GM23338 (cell line): ENCODE measurements around the gene STIM1. TPM values are rescaled to one million over a fixed set of nuclear protein-coding genes. Genes with fewer than 3 reads are reported as not detected.
A peak's percentile ranks its signal among the peaks of the same experiment; 100 is the strongest.
"Not testable (repeated sequence)": the region's sequence is repeated elsewhere in the genome, so short reads cannot be mapped to it uniquely, and the experiment has no call there.

Source experiments
- ATAC-seq: fragments of 200-7000 bp; cut with Tn5 transposase; 3 replicates; pipeline ENCODE4 v1.9.1; 2020
- DNase-seq: peaks from one replicate; pipeline ENCODE4 v3.0.0-alpha.2; 2015; ENCODE audit warnings: low spot score
- H2AFZ ChIP-seq: fragments of 200-600 bp; sonication (generic); 2 replicates; pipeline ENCODE4 v1.8.0; 2016; ENCODE audit warnings: antibody characterized with exemption, mild to moderate bottlenecking, moderate library complexity
- H3F3A ChIP-seq: fragments of 200-600 bp; sonication (generic); replicated peaks from 2 replicates; pipeline ENCODE4 v1.8.0; 2017; ENCODE audit warnings: antibody characterized with exemption, mixed run types, low read depth
- H3K27ac ChIP-seq: fragments of 200-600 bp; sonication (generic); 2 replicates; pipeline ENCODE4 v1.6.1; 2016; ENCODE audit warnings: low read depth
- H3K27me3 ChIP-seq: fragments of 200-600 bp; sonication (generic); 2 replicates; pipeline ENCODE4 v1.8.0; 2016; ENCODE audit warnings: mild to moderate bottlenecking, mixed run types, moderate library complexity; ENCODE audit not compliant: insufficient read depth
- H3K36me3 ChIP-seq: fragments of 200-600 bp; sonication (generic); 2 replicates; pipeline ENCODE4 v1.8.0; 2016; ENCODE audit warnings: mild to moderate bottlenecking; ENCODE audit not compliant: insufficient read depth
- H3K4me1 ChIP-seq: fragments of 200-600 bp; sonication (generic); 2 replicates; pipeline ENCODE4 v1.8.0; 2016; ENCODE audit warnings: mild to moderate bottlenecking, moderate library complexity; ENCODE audit not compliant: insufficient read depth
- H3K4me2 ChIP-seq: fragments of 200-600 bp; sonication (generic); 2 replicates; pipeline ENCODE4 v1.7.1; 2017; ENCODE audit warnings: mixed run types
- H3K4me3 ChIP-seq: fragments of 200-600 bp; sonication (generic); 2 replicates; pipeline ENCODE4 v1.6.1; 2016; ENCODE audit warnings: mixed run types
- H3K79me2 ChIP-seq: fragments of 200-600 bp; sonication (generic); replicated peaks from 2 replicates; pipeline ENCODE4 v1.8.0; 2017; ENCODE audit warnings: mild to moderate bottlenecking; ENCODE audit not compliant: insufficient read depth
- H3K9me2 ChIP-seq: fragments of 200-600 bp; sonication (generic); 2 replicates; pipeline ENCODE4 v1.8.0; 2017; ENCODE audit not compliant: insufficient read depth
- H4K20me1 ChIP-seq: fragments of 200-600 bp; sonication (generic); replicated peaks from 2 replicates; pipeline ENCODE4 v1.8.0; 2017; ENCODE audit warnings: mild to moderate bottlenecking; ENCODE audit not compliant: insufficient read depth
- H3K27ac Mint-ChIP-seq: 2 replicates; pipeline ENCODE4 v1.8.0; 2020; ENCODE audit warnings: inconsistent platforms, mild to moderate bottlenecking, moderate library complexity, mixed read lengths
- H3K27me3 Mint-ChIP-seq: 3 replicates; pipeline ENCODE4 v1.8.0; 2022; ENCODE audit warnings: low read depth, mild to moderate bottlenecking, moderate library complexity, mixed read lengths, inconsistent platforms; ENCODE audit not compliant: insufficient read depth, poor library complexity
- H3K36me3 Mint-ChIP-seq: 3 replicates; pipeline ENCODE4 v1.8.0; 2021; ENCODE audit warnings: low read depth, mild to moderate bottlenecking, inconsistent platforms, moderate library complexity, mixed read lengths
- H3K4me1 Mint-ChIP-seq: 3 replicates; pipeline ENCODE4 v1.8.0; 2020; ENCODE audit warnings: mild to moderate bottlenecking, inconsistent platforms, mixed read lengths
- H3K4me3 Mint-ChIP-seq: 3 replicates; pipeline ENCODE4 v1.8.0; 2021; ENCODE audit warnings: moderate library complexity, mild to moderate bottlenecking, inconsistent platforms, mixed read lengths
- H3K9me3 Mint-ChIP-seq: 3 replicates; pipeline ENCODE4 v1.8.0; 2020; ENCODE audit warnings: moderate library complexity, mild to moderate bottlenecking, inconsistent platforms, mixed read lengths
- EZH2 ChIP-seq: fragments of 200-600 bp; sonication (generic); IDR thresholded peaks from one replicate; pipeline ENCODE4 v1.8.0; 2017; ENCODE audit warnings: antibody characterized with exemption, mild to moderate bottlenecking, low read depth; ENCODE audit not compliant: unreplicated experiment
- JUNB ChIP-seq: IDR thresholded peaks from one replicate; pipeline ENCODE4 v1.6.1; 2016; ENCODE audit warnings: antibody characterized with exemption; ENCODE audit not compliant: unreplicated experiment
- NANOG ChIP-seq: IDR thresholded peaks from 2 replicates; pipeline ENCODE4 v1.6.1; 2016; ENCODE audit warnings: antibody characterized with exemption, borderline replicate concordance
- POLR2AphosphoS5 ChIP-seq: IDR thresholded peaks from 2 replicates; pipeline ENCODE4 v1.6.1; 2016; ENCODE audit warnings: antibody characterized with exemption, low read depth
- ZNF331 ChIP-seq: fragments of 250-450 bp; sonication (Bioruptor Pico); IDR thresholded peaks from 2 replicates; pipeline ENCODE4 v1.5.0; 2020; ENCODE audit warnings: low read depth, mild to moderate bottlenecking, moderate library complexity
- polyA plus RNA-seq: library from polyadenylated mRNA; unstranded; fragments of >200 nt; fragmentation: Nextera tagmentation; extraction: Ambion mirVana; gene quantifications from 2 replicates; pipeline ENCODE4 v1.2.1, GENCODE V29; 2016
- total RNA-seq: library from RNA; depleted of rRNA; stranded (reverse); fragments of >200 nt; shearing (Covaris generic); gene quantifications from 2 replicates; pipeline ENCODE4 v1.2.3, GENCODE V29; 2014
- TF ChIP-seq, protein P1 (sequence below): IDR thresholded peaks from one replicate; pipeline ENCODE4 v1.6.1; 2018; ENCODE audit warnings: antibody characterized with exemption; ENCODE audit not compliant: unreplicated experiment
- TF ChIP-seq, protein P2 (sequence below), 2 experiments: fragments of 200-600 bp in 1 of 2; sonication (generic) in 1 of 2; conservative IDR thresholded peaks; 2 replicates each; pipeline versions ENCODE4 v1.5.1 to v1.6.1; 2016 to 2017; ENCODE audit warnings: antibody characterized with exemption in 2 of 2, low read depth in 2 of 2, mild to moderate bottlenecking in 2 of 2, moderate library complexity in 1 of 2
- TF ChIP-seq, protein P3 (sequence below): IDR thresholded peaks from 2 replicates; pipeline ENCODE4 v1.6.1; 2016; ENCODE audit warnings: antibody characterized with exemption

The STIM1 gene
- total and polyA plus RNA-seq, 2 experiments from 2014 or later = 3.5 to 14.0 TPM

DNA sequence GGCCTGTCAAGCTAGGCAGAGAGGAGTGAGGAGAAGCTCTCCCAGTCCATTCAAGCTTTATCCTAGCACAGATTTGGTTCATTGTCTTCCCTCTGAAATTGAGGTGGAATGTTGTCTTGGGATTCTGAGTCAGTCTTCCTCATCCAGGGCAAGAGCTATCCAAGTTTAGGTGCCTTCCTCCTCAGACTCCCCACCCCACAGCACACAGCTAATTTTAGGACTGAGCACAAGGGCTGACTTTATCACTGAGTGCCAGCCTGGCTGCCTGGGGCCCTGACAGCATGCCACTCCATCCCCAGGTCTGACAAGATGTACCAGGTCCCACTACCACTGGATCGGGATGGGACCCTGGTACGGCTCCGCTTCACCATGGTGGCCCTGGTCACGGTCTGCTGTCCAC lies 44.5 kb upstream of the STIM1 start (continued):
- TF ChIP-seq NANOG = no peak
- no peak for TF ChIP-seq POLR2AphosphoS5
- TF ChIP-seq EZH2 = no peak
- TF ChIP-seq, protein P1, sequence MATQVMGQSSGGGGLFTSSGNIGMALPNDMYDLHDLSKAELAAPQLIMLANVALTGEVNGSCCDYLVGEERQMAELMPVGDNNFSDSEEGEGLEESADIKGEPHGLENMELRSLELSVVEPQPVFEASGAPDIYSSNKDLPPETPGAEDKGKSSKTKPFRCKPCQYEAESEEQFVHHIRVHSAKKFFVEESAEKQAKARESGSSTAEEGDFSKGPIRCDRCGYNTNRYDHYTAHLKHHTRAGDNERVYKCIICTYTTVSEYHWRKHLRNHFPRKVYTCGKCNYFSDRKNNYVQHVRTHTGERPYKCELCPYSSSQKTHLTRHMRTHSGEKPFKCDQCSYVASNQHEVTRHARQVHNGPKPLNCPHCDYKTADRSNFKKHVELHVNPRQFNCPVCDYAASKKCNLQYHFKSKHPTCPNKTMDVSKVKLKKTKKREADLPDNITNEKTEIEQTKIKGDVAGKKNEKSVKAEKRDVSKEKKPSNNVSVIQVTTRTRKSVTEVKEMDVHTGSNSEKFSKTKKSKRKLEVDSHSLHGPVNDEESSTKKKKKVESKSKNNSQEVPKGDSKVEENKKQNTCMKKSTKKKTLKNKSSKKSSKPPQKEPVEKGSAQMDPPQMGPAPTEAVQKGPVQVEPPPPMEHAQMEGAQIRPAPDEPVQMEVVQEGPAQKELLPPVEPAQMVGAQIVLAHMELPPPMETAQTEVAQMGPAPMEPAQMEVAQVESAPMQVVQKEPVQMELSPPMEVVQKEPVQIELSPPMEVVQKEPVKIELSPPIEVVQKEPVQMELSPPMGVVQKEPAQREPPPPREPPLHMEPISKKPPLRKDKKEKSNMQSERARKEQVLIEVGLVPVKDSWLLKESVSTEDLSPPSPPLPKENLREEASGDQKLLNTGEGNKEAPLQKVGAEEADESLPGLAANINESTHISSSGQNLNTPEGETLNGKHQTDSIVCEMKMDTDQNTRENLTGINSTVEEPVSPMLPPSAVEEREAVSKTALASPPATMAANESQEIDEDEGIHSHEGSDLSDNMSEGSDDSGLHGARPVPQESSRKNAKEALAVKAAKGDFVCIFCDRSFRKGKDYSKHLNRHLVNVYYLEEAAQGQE = no peak
- TF ChIP-seq, protein P2, sequence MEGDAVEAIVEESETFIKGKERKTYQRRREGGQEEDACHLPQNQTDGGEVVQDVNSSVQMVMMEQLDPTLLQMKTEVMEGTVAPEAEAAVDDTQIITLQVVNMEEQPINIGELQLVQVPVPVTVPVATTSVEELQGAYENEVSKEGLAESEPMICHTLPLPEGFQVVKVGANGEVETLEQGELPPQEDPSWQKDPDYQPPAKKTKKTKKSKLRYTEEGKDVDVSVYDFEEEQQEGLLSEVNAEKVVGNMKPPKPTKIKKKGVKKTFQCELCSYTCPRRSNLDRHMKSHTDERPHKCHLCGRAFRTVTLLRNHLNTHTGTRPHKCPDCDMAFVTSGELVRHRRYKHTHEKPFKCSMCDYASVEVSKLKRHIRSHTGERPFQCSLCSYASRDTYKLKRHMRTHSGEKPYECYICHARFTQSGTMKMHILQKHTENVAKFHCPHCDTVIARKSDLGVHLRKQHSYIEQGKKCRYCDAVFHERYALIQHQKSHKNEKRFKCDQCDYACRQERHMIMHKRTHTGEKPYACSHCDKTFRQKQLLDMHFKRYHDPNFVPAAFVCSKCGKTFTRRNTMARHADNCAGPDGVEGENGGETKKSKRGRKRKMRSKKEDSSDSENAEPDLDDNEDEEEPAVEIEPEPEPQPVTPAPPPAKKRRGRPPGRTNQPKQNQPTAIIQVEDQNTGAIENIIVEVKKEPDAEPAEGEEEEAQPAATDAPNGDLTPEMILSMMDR (conservative IDR thresholded peaks at IDR 0.05; ENCODE audit: low read depth in 2 of 2) = no peak

DNA sequence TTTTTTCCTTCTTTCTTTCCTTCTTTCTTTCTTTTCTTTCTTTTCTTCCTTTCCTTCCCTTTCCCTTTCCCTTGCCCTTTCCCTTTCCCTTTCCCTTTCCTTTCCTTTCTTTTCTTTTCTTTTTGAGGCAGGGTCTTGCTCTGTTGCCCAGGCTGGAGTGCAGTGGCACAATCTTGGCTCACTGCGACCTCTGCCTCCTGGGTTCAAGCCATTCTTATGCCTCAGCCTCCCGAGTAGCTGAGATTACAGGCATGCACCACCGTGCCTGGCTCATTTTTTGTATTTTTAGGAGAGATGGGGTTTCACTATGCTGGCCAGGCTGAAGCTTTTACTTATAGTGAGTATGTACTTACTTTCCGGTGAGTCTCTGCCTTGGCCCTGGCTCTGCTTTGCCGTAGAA lies 40.6 kb upstream of the STIM1 start:
- not testable (repeated sequence) for H3K36me3 ChIP-seq, H4K20me1 ChIP-seq, ATAC-seq, H2AFZ ChIP-seq, H3K4me3 Mint-ChIP-seq, H3K27me3 ChIP-seq, H3K79me2 ChIP-seq, H3K9me2 ChIP-seq, DNase-seq, H3K27ac ChIP-seq, H3K36me3 Mint-ChIP-seq, H3K4me2 ChIP-seq, H3F3A ChIP-seq, H3K4me1 ChIP-seq, H3K27me3 Mint-ChIP-seq, H3K4me3 ChIP-seq, H3K9me3 Mint-ChIP-seq
- Mint-ChIP-seq H3K27ac (peak overlapping the region; percentile 65; the same call in 1 of the 2 replicates), H3K4me1 (peaks cover 17% of the 10 kb centered on the region)

DNA sequence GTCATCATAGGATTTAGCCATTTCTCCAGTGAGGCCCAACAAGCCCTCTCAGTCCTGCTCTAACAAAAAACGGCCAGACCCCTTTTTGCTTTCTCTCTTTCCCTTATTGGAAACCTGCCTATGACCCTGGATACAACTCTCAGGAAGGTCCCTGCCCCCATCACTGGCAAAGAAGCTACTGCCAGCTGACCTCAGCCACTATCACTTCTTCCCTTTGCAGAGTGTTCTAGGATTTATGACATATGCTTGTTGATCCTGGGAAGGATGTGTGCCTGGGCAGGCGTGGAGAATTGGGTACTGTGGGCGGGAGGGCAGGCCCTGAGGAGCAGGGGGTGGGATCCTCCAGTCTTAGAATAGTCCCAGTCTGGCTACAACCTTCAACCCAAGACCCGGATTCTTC lies 39.6 kb upstream of the STIM1 start:
- ATAC-seq = no peak
- Histone ChIP-seq H3K4me3 (no peak overlapping the region), H4K20me1 (peaks cover 2% of the 10 kb centered on the region; the same call in 1 of the 2 replicates), H2AFZ (no peak overlapping the region), H3K27ac (no peak overlapping the region), H3F3A (no peaks in the 10 kb centered on the region), H3K4me2 (no peak overlapping the region), H3K36me3 (no peaks in the 10 kb centered on the region), H3K9me2 (no peaks in the 10 kb centered on the region), H3K27me3 (no peaks in the 10 kb centered on the region), H3K79me2 (no peaks in the 10 kb centered on the region; the same call in 1 of the 2 replicates), H3K4me1 (no peaks in the 10 kb centered on the region)
- Mint-ChIP-seq H3K4me1 (peaks cover 16% of the 10 kb centered on the region), H3K27me3 (peaks cover 6% of the 10 kb centered on the region), H3K36me3 (no peaks in the 10 kb centered on the region; the same call in 2 of the 3 replicates), H3K9me3 (no peaks in the 10 kb centered on the region; the same call in 2 of the 3 replicates), H3K4me3 (no peak overlapping the region), H3K27ac (no peak overlapping the region)
- TF ChIP-seq, protein P3, sequence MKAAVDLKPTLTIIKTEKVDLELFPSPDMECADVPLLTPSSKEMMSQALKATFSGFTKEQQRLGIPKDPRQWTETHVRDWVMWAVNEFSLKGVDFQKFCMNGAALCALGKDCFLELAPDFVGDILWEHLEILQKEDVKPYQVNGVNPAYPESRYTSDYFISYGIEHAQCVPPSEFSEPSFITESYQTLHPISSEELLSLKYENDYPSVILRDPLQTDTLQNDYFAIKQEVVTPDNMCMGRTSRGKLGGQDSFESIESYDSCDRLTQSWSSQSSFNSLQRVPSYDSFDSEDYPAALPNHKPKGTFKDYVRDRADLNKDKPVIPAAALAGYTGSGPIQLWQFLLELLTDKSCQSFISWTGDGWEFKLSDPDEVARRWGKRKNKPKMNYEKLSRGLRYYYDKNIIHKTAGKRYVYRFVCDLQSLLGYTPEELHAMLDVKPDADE = no peak
- TF ChIP-seq ZNF331 (CRISPR knock-in tag) = no peak
- TF ChIP-seq POLR2AphosphoS5 = no peak
- TF ChIP-seq EZH2 = no peak
- TF ChIP-seq JUNB = no peak
- DNase-seq = no peak
